ENCODE results near the gene ZSWIM3. TPM values are rescaled to one million over a fixed set of nuclear protein-coding genes. Genes with fewer than 3 reads are reported as not detected.

ZSWIM3 gene
- total RNA-seq, 6 donors from 2014 or later = 2.4 to 7.3 (median 3.9) TPM

DNA sequence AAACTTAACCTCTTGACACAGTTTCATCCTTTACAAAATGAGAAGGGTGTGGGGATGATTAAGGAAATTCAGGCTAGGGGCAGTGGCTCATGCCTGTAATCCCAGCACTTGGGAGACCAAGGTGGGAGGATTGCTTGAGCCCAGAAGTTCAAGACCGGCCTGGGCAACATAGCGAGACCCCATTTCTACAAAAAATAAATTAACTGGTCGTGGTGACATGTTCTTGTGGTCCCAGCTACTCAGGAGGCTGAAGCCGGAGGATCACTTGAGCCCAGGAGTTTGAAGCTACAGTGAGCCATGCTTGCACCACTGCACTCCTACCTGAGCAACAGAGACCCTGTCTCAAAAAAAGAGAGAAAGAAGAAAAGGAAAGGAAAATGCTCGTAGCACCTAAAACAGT lies 9.0 kb downstream of the ZSWIM3 start:
- no peaks in the 10 kb centered on the region for H3K36me3 ChIP-seq
- H3K4me1 ChIP-seq = no peaks in the 10 kb centered on the region
- H3K9me3 ChIP-seq = no peaks in the 10 kb centered on the region
- DNase-seq (no peak), ATAC-seq (ENCODE audit: low FRiP score in 2 of 2) (no peak)
- TF ChIP-seq POLR2A (IDR thresholded peaks at IDR 0.05) (no peak), EP300 (IDR thresholded peaks at IDR 0.05) (no peak), POLR2AphosphoS5 (IDR thresholded peaks at IDR 0.05) (no peak)
- TF ChIP-seq, protein P1, sequence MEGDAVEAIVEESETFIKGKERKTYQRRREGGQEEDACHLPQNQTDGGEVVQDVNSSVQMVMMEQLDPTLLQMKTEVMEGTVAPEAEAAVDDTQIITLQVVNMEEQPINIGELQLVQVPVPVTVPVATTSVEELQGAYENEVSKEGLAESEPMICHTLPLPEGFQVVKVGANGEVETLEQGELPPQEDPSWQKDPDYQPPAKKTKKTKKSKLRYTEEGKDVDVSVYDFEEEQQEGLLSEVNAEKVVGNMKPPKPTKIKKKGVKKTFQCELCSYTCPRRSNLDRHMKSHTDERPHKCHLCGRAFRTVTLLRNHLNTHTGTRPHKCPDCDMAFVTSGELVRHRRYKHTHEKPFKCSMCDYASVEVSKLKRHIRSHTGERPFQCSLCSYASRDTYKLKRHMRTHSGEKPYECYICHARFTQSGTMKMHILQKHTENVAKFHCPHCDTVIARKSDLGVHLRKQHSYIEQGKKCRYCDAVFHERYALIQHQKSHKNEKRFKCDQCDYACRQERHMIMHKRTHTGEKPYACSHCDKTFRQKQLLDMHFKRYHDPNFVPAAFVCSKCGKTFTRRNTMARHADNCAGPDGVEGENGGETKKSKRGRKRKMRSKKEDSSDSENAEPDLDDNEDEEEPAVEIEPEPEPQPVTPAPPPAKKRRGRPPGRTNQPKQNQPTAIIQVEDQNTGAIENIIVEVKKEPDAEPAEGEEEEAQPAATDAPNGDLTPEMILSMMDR (IDR thresholded peaks at IDR 0.05) = no peak
- H3K27ac ChIP-seq = no peak overlapping the region
- 94 to 96% methylated on average over 5 of the region's 5 CpGs for WGBS, 2 donors
- no peaks in the 10 kb centered on the region for H3K27me3 ChIP-seq
- no peak overlapping the region for H3K4me3 ChIP-seq

DNA sequence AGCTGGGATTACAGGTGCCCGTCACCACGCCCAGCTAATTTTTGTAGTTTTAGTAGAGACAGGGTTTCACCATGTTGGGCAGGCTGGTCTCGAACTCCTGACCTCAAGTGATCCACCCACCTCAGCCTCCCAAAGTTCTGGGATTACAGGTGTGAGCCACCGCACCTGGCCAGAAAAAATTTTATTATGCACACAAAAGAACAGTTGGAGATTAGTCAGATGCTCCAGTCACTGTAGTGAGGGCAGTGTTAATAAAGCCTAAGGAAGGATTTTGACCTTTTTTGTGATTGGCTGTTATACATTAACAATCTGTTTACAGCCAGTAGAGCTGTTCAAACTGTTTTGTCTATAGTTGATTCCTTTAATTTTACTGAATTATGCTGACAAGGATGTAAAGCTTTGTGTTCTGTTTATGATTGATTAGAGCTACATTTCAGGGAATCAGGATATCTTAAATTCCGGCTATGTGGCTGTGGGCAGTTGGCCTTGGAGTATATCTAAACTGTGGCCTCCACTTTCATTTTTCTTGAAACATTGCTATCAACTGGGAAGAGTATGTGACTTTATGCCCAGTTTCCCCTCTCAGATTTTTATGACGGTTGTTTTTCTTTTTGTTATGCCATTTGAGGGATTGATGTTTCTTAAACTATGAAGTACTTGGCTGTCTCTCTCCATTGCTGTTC lies 9.9 kb downstream of the ZSWIM3 start:
- no peaks in the 10 kb centered on the region for H3K36me3 ChIP-seq
- H3K4me1 ChIP-seq = no peaks in the 10 kb centered on the region
- DNase-seq (no peak), ATAC-seq (ENCODE audit: low FRiP score in 2 of 2) (no peak)
- 87 to 88% methylated on average over 6 of the region's 6 CpGs for WGBS, 2 donors
- TF ChIP-seq, protein P1 (IDR thresholded peaks at IDR 0.05) = no peak
- TF ChIP-seq POLR2A (IDR thresholded peaks at IDR 0.05) = no peak
- TF ChIP-seq EP300 (IDR thresholded peaks at IDR 0.05) = no peak
- no peak for TF ChIP-seq POLR2AphosphoS5 (IDR thresholded peaks at IDR 0.05)
- H3K27me3 ChIP-seq = no peaks in the 10 kb centered on the region
- H3K4me3 ChIP-seq = no peak overlapping the region
- H3K27ac ChIP-seq = no peak overlapping the region
- no peaks in the 10 kb centered on the region for H3K9me3 ChIP-seq

DNA sequence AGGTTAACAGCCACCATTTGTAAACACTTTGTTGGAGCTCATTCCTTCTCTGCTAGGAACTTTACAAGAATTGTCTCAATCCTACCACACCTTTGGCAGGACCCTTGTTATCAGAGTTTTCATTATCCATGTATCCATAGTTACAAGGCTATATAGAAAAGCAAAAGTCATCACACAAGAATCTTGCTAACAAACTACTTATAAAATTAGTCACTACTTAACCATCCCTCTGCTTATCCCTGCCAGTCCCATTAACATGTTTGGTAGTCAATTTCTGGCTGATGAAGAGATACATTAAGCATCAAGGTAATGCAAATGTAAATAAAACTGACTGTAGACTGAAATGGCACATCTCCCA lies 10.4 kb downstream of the ZSWIM3 start:
- no peak overlapping the region for H3K4me3 ChIP-seq
- TF ChIP-seq, protein P1 (IDR thresholded peaks at IDR 0.05) = no peak
- TF ChIP-seq POLR2A (IDR thresholded peaks at IDR 0.05) (no peak), EP300 (IDR thresholded peaks at IDR 0.05) (no peak), POLR2AphosphoS5 (IDR thresholded peaks at IDR 0.05) (no peak)
- no peaks in the 10 kb centered on the region for H3K4me1 ChIP-seq
- H3K27me3 ChIP-seq = no peaks in the 10 kb centered on the region
- H3K9me3 ChIP-seq = no peaks in the 10 kb centered on the region
- ATAC-seq (ENCODE audit: low FRiP score in 2 of 2) (no peak), DNase-seq (no peak)
- no peaks in the 10 kb centered on the region for H3K36me3 ChIP-seq
- no peak overlapping the region for H3K27ac ChIP-seq

DNA sequence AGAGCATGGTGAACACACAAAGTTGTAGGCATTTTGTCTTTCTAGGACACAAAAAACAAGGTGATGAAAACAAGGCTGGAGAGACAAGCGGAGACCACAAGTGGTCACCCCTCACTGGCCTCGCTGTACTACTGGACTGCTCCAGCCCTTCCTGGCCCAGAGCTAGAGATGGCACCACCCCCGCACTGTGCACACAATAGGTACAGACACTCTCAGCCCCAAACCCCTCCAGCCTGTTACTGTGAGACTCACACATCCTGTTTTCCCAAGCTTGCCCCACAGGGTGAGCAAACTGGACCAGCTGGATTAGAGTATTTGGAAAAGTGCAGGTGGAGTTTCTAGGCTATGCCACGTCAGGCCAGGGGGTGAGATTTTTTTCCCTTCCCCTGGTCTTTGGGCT lies 15.2 kb downstream of the ZSWIM3 start:
- DNase-seq = no peak
- Histone ChIP-seq H3K36me3 (peaks cover 0 to 13% (median 10%) of the 10 kb centered on the region in 4 donors), H3K4me3 (no peak overlapping the region), H3K9me3 (no peaks in the 10 kb centered on the region), H3K4me1 (no peaks in the 10 kb centered on the region), H3K27me3 (no peaks in the 10 kb centered on the region), H3K27ac (no peak overlapping the region)
- TF ChIP-seq EP300 (IDR thresholded peaks at IDR 0.05) (no peak), POLR2AphosphoS5 (IDR thresholded peaks at IDR 0.05) (no peak), POLR2A (IDR thresholded peaks at IDR 0.05) (no peak)
- TF ChIP-seq, protein P1 (IDR thresholded peaks at IDR 0.05) = no peak
- 82 to 99% methylated on average over 4 of the region's 4 CpGs for WGBS, 2 donors
- peak in 1 of 2 donors; percentile 55 for ATAC-seq (ENCODE audit: low FRiP score in 2 of 2)

Measured in upper lobe of left lung (tissue), 6 donors.